Neural cell (in vitro differentiated cells): ENCODE results near the gene ALK.

ENCODE experiments used
- EP300 ChIP-seq: fragments of 450-650 bp; conservative IDR thresholded peaks from 2 replicates; pipeline ENCODE4 v1.6.1; 2014; ENCODE audit warnings: antibody characterized with exemption, mild to moderate bottlenecking, moderate library complexity; ENCODE audit not compliant: poor library complexity, severe bottlenecking
- EZH2 ChIP-seq: fragments of 200-600, 300-800 bp; shearing (Covaris generic), sonication (generic); IDR thresholded peaks from 2 replicates; pipeline ENCODE4 v1.6.1; 2014; ENCODE audit warnings: antibody characterized with exemption, low read length, borderline replicate concordance, mild to moderate bottlenecking; ENCODE audit not compliant: insufficient read depth, poor library complexity, severe bottlenecking
- MXI1 ChIP-seq: fragments of 450-650 bp; conservative IDR thresholded peaks from 2 replicates; pipeline ENCODE4 v1.6.1; 2014; ENCODE audit warnings: antibody characterized with exemption, mild to moderate bottlenecking; ENCODE audit not compliant: poor library complexity, severe bottlenecking
- POLR2AphosphoS5 ChIP-seq: IDR thresholded peaks from 2 replicates; pipeline ENCODE4 v1.6.1; 2012
- RAD21 ChIP-seq: fragments of 450-650 bp; conservative IDR thresholded peaks from 2 replicates; pipeline ENCODE4 v1.6.1; 2014; ENCODE audit warnings: antibody characterized with exemption, mild to moderate bottlenecking, moderate library complexity
- SMC3 ChIP-seq: fragments of 450-650 bp; conservative IDR thresholded peaks from 2 replicates; pipeline ENCODE4 v1.6.1; 2014; ENCODE audit warnings: antibody characterized with exemption, mild to moderate bottlenecking, moderate library complexity; ENCODE audit not compliant: poor library complexity
- TAF1 ChIP-seq: IDR thresholded peaks from 2 replicates; pipeline ENCODE4 v1.6.1; 2012; ENCODE audit warnings: low read depth
- TF ChIP-seq, protein P1 (sequence below): fragments of 450-650 bp; IDR thresholded peaks from 2 replicates; pipeline ENCODE4 v1.5.1; 2014; ENCODE audit warnings: antibody characterized with exemption, mild to moderate bottlenecking, moderate library complexity; ENCODE audit not compliant: poor library complexity, severe bottlenecking
- TF ChIP-seq, protein P2 (sequence below): IDR thresholded peaks from 2 replicates; pipeline ENCODE4 v1.6.1; 2012; ENCODE audit warnings: borderline replicate concordance

DNA sequence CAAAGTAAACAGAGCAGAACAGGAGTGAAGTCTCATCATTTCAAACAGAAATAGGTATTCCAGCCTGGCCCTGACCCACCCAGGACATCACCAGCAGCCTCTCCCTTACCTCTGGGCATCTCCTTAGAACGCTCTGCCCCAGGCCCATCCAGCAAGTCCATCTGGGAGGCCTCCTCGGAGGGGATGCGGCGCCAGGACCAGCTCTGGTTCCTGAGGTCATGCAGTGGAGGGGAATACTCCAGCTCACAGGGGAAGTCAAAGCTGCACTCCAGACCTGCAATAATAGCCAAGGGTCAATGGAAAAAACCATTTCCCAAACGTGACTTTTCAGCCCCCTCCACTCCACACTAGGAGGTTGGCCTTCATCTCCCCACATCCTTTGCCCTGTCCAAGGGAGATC is 226.6 kb downstream of the ALK start:
- TF ChIP-seq, protein P1, sequence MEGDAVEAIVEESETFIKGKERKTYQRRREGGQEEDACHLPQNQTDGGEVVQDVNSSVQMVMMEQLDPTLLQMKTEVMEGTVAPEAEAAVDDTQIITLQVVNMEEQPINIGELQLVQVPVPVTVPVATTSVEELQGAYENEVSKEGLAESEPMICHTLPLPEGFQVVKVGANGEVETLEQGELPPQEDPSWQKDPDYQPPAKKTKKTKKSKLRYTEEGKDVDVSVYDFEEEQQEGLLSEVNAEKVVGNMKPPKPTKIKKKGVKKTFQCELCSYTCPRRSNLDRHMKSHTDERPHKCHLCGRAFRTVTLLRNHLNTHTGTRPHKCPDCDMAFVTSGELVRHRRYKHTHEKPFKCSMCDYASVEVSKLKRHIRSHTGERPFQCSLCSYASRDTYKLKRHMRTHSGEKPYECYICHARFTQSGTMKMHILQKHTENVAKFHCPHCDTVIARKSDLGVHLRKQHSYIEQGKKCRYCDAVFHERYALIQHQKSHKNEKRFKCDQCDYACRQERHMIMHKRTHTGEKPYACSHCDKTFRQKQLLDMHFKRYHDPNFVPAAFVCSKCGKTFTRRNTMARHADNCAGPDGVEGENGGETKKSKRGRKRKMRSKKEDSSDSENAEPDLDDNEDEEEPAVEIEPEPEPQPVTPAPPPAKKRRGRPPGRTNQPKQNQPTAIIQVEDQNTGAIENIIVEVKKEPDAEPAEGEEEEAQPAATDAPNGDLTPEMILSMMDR, result no peak
- TF ChIP-seq TAF1 (no peak), POLR2AphosphoS5 (no peak), EZH2 (no peak), EP300 (no peak), SMC3 (no peak), RAD21 (no peak), MXI1 (no peak)
- TF ChIP-seq, protein P2, sequence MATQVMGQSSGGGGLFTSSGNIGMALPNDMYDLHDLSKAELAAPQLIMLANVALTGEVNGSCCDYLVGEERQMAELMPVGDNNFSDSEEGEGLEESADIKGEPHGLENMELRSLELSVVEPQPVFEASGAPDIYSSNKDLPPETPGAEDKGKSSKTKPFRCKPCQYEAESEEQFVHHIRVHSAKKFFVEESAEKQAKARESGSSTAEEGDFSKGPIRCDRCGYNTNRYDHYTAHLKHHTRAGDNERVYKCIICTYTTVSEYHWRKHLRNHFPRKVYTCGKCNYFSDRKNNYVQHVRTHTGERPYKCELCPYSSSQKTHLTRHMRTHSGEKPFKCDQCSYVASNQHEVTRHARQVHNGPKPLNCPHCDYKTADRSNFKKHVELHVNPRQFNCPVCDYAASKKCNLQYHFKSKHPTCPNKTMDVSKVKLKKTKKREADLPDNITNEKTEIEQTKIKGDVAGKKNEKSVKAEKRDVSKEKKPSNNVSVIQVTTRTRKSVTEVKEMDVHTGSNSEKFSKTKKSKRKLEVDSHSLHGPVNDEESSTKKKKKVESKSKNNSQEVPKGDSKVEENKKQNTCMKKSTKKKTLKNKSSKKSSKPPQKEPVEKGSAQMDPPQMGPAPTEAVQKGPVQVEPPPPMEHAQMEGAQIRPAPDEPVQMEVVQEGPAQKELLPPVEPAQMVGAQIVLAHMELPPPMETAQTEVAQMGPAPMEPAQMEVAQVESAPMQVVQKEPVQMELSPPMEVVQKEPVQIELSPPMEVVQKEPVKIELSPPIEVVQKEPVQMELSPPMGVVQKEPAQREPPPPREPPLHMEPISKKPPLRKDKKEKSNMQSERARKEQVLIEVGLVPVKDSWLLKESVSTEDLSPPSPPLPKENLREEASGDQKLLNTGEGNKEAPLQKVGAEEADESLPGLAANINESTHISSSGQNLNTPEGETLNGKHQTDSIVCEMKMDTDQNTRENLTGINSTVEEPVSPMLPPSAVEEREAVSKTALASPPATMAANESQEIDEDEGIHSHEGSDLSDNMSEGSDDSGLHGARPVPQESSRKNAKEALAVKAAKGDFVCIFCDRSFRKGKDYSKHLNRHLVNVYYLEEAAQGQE, result no peak
